ENCODE results near the gene FASN. TPM values are rescaled to one million over a fixed set of nuclear protein-coding genes. Genes with fewer than 3 reads are reported as not detected.

Gene FASN
- total RNA-seq, 6 experiments from 2014 or later: 76.5 to 290 (median 217) TPM

- Histone ChIP-seq H3K4me1 (peaks cover 0 to 20% (median 8%) of the 10 kb centered on the region in 4 donors), H3K4me3 (no peak overlapping the region), H3K36me3 (peaks cover 0 to 36% (median 0%) of the 10 kb centered on the region in 4 donors), H3K9me3 (no peaks in the 10 kb centered on the region), H3K27me3 (no peaks in the 10 kb centered on the region), H3K27ac (no peak overlapping the region)
- WGBS (ENCODE audit: insufficient coverage, low coverage, low lambda C conversion rate, missing lambda C conversion rate): 95% methylated on average over 4 of the region's 19 CpGs
- ATAC-seq (no peak), DNase-seq (peak in 1 of 3 donors; percentile 47)
- no peak for TF ChIP-seq POLR2A (IDR thresholded peaks at IDR 0.05)
- no peak for TF ChIP-seq CTCF (IDR thresholded peaks at IDR 0.05)
- intact Hi-C loops (cut with DNase I): no loop called here
Observed at GRCh38 chr17:82053130-82053529, 44.9 kb downstream of the FASN start.

GRCh38 chr17:82052638-82053059, 45.4 kb downstream of the FASN start:
- intact Hi-C loops (cut with DNase I): no loop called here
- H3K4me1 ChIP-seq: peaks cover 0 to 23% (median 10%) of the 10 kb centered on the region in 4 donors
- peak overlapping the region; percentile 60 to 79 (median 66) for H3K4me3 ChIP-seq
- peaks cover 0 to 32% (median under 1%) of the 10 kb centered on the region in 4 donors for H3K36me3 ChIP-seq
- H3K27ac ChIP-seq: no peak overlapping the region
- DNase-seq: no peak
- ATAC-seq: no peak
- H3K9me3 ChIP-seq: no peaks in the 10 kb centered on the region
- H3K27me3 ChIP-seq: no peaks in the 10 kb centered on the region
- 21% methylated on average over 6 of the region's 19 CpGs for WGBS (ENCODE audit: insufficient coverage, low coverage, low lambda C conversion rate, missing lambda C conversion rate)
- TF ChIP-seq CTCF (IDR thresholded peaks at IDR 0.05) (no peak), POLR2A (IDR thresholded peaks at IDR 0.05) (no peak)

- intact Hi-C loops (cut with DNase I): no loop called here
- DNase-seq (peak; percentile 83 to 85 (median 85)), ATAC-seq (peak; percentile 64 to 73 (median 70))
- 0% methylated on average over 2 of the region's 94 CpGs for WGBS (ENCODE audit: insufficient coverage, low coverage, low lambda C conversion rate, missing lambda C conversion rate)
- H3K27me3 ChIP-seq: no peaks in the 10 kb centered on the region
- H3K27ac ChIP-seq: peak within 1 kb of the TSS in 2 of 3 donors; percentile 44 to 76
- H3K9me3 ChIP-seq: no peaks in the 10 kb centered on the region
- TF ChIP-seq POLR2A (IDR thresholded peaks at IDR 0.05) (peak; percentile 18), CTCF (IDR thresholded peaks at IDR 0.05) (no peak)
- peak within 1 kb of the TSS; percentile 62 to 79 (median 66) for H3K4me3 ChIP-seq
- H3K36me3 ChIP-seq: peaks cover 0 to 26% (median under 1%) of the 10 kb centered on the region in 4 donors
- H3K4me1 ChIP-seq: peaks cover 0 to 23% (median 11%) of the 10 kb centered on the region in 4 donors
Observed at GRCh38 chr17:82051776-82052637, 46.0 kb downstream of the FASN start, which contains the start of the genes GPS1 and RFNG. Gene GPS1, plus strand, starts transcription at chr17:82051898. Its CDS starts 34 bp downstream, at chr17:82051932. Gene RFNG, minus strand, starts transcription at chr17:82051811. Its CDS starts 45 bp downstream, at chr17:82051766.

- peak in 2 of 3 donors; percentile 31 to 60 for DNase-seq
- 12% methylated on average over 5 of the region's 79 CpGs for WGBS (ENCODE audit: insufficient coverage, low coverage, low lambda C conversion rate, missing lambda C conversion rate)
- intact Hi-C loops (cut with DNase I): no loop called here
- Histone ChIP-seq H3K36me3 (peaks cover 0 to 19% (median under 1%) of the 10 kb centered on the region in 4 donors), H3K9me3 (no peaks in the 10 kb centered on the region), H3K4me3 (peak overlapping the region; percentile 62 to 79 (median 66)), H3K27ac (peak overlapping the region in 2 of 3 donors; percentile 44 to 76), H3K27me3 (no peaks in the 10 kb centered on the region), H3K4me1 (peaks cover 0 to 23% (median 11%) of the 10 kb centered on the region in 4 donors)
- no peak for TF ChIP-seq CTCF (IDR thresholded peaks at IDR 0.05)
- no peak for TF ChIP-seq POLR2A (IDR thresholded peaks at IDR 0.05)
- ATAC-seq: peak in 3 of 4 donors; percentile 6 to 33 (median 11)
Observed at GRCh38 chr17:82050761-82051641, 47.0 kb downstream of the FASN start.

Measured in right lobe of liver (tissue), 6 donors.